ENCODE results near the gene LRRC55.

DNA sequence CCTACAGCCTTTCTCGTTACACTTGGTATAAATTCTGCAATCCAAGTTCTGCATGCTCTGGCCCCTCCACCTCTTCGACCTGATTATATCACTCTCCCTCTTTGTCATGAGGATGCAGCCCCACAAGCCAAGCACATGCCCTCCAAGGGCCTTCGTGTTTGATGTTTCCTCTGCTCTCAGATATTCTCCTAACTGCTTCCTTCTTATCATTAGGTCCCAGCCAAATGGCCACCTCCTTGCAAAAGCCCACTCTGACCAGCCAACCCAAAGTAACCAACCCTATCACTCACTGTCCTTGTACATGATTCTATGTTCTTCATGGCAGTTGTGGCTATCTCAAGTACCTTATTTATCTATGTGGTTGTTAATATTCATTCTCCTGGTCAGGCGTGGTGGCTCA lies 38.3 kb upstream of the LRRC55 start:
- no peak for TF ChIP-seq POLR2A (IDR thresholded peaks at IDR 0.05)
- TF ChIP-seq, protein P1, sequence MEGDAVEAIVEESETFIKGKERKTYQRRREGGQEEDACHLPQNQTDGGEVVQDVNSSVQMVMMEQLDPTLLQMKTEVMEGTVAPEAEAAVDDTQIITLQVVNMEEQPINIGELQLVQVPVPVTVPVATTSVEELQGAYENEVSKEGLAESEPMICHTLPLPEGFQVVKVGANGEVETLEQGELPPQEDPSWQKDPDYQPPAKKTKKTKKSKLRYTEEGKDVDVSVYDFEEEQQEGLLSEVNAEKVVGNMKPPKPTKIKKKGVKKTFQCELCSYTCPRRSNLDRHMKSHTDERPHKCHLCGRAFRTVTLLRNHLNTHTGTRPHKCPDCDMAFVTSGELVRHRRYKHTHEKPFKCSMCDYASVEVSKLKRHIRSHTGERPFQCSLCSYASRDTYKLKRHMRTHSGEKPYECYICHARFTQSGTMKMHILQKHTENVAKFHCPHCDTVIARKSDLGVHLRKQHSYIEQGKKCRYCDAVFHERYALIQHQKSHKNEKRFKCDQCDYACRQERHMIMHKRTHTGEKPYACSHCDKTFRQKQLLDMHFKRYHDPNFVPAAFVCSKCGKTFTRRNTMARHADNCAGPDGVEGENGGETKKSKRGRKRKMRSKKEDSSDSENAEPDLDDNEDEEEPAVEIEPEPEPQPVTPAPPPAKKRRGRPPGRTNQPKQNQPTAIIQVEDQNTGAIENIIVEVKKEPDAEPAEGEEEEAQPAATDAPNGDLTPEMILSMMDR (IDR thresholded peaks at IDR 0.05): no peak
